Stimulated activated naive CD4-positive, alpha-beta T cell (primary cell): ENCODE data around the gene ERVW-1.
"Not testable (repeated sequence)": the region's sequence is repeated elsewhere in the genome, so short reads cannot be mapped to it uniquely, and the experiment has no call there.

Experiments used
- DNase-seq, 6 experiments: peaks; one replicate each; lab custom pipeline; 2025; lab: John Stamatoyannopoulos, UW

Gene ERVW-1, protein sequence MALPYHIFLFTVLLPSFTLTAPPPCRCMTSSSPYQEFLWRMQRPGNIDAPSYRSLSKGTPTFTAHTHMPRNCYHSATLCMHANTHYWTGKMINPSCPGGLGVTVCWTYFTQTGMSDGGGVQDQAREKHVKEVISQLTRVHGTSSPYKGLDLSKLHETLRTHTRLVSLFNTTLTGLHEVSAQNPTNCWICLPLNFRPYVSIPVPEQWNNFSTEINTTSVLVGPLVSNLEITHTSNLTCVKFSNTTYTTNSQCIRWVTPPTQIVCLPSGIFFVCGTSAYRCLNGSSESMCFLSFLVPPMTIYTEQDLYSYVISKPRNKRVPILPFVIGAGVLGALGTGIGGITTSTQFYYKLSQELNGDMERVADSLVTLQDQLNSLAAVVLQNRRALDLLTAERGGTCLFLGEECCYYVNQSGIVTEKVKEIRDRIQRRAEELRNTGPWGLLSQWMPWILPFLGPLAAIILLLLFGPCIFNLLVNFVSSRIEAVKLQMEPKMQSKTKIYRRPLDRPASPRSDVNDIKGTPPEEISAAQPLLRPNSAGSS

DNA sequence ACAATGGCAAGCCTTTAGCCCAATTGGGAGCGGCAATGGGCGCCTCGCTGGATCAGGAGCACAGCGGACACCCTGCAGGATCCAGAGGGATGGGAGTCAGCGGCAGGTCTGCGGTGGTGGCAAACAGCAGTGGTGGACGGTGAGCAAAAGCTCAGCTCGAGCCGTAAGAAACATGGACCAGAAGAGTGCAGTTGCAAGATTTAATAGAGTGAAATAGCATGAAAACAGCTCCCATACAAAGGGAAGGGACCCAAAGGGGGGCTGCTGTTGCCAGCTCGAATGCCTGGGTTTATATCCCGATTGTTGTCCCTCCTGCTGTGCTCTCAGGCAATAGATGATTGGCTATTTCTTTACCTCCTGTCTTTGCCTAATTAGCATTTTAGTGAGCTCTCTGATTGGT lies at the start of gene ERVW-1:
ERVW-1 (minus strand) TSS at position 266 of the 400 bp plus-strand sequence. CDS start 7,565 bp downstream, outside the sequence.
- not testable (repeated sequence) for DNase-seq

- DNase-seq: no peak
These were observed 45.4 kb upstream of the ERVW-1 start for GRCh38 chr7:92523110-92523509.

DNA sequence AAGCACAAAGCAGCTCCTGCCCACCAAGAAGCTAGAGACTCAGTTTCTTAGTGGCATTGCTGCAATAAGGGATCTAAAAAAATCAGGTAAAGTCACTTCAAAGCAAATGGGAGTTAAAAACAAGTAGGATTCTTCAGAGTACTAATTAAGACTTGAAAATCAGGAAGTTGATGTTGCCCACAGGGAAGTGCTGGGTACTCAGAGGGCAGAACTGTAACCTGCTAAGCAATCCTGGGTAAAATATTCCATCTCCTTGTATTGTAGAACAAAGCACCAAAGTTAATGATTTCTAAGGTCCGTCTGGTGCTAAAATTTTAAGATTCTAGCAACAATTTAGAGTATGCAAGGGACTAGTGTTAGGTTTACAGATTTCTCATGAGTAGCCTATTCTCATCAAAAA lies 42.3 kb upstream of the ERVW-1 start:
- DNase-seq: no peak

DNA sequence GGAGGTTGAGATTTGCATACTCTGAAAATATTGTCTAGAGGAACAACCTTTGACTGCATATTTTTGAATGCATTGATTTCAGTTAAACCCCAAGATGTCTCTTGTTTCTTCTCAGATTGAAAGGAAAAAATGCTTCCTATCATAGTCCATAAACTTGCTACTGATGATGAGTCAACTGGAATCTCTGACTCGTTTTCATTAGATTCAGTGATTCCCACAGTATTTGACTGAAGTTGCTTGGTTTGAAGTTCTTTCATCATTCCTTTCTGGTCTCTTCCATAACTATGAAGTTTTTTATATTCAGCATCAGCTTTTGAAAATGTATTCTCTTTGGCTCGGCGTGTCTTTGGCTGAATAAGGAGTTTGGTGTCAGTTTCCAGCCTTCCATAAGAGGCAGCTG lies 39.9 kb upstream of the ERVW-1 start:
- DNase-seq: no peak

- no peak for DNase-seq
These were observed 35.6 kb upstream of the ERVW-1 start for GRCh38 chr7:92513167-92513902.

- DNase-seq: no peak
These were observed 31.2 kb upstream of the ERVW-1 start for GRCh38 chr7:92508946-92509345.

DNA sequence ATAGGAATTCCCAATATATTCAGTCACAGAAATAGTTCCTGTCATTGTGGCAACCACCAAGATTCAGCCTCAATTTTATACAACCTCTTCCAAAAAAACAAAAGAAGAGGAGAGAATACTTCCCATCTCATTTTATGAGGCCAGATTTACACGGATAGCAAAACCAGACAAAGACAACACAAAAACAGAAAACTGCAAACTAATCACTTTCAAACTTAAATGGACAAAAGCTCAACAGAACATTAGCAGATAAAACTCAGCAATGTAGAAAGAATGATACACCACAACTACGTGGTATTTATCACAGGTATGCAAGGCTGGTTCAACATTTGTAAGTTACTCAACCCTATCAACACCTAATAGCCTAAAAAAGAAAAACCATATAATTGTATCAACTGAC lies 28.6 kb upstream of the ERVW-1 start:
- DNase-seq: no peak

GRCh38 chr7:92504563-92504962 lies 26.8 kb upstream of the ERVW-1 start:
- no peak for DNase-seq

GRCh38 chr7:92503767-92504166 lies 26.0 kb upstream of the ERVW-1 start:
- no peak for DNase-seq

DNA sequence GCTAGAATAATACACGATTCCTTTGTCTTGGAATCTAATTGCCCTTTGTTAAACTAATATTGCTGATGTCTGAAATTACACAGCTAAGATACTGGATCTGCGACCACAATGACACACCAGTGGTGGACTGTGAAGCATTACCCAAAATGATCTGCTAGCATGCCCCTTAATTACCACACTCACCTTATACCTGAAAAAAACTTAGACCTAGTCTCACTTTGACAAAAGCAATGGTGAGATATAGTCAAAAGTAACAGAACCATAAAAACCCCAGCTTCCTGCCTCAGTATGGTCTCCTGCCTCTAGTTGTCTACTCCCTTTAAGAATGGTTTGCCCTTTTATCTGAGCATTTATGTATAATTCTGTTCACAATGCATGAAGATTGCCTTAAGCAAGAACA lies 20.8 kb upstream of the ERVW-1 start:
- DNase-seq: no peak

GRCh38 chr7:92496876-92497275 lies 19.1 kb upstream of the ERVW-1 start:
- DNase-seq: no peak

GRCh38 chr7:92489634-92490033 lies 11.9 kb upstream of the ERVW-1 start:
- no peak for DNase-seq

- DNase-seq: no peak
These were observed 10.1 kb upstream of the ERVW-1 start for GRCh38 chr7:92487804-92488203.

- DNase-seq: no peak
These were observed 8.2 kb upstream of the ERVW-1 start for GRCh38 chr7:92485974-92486373.

GRCh38 chr7:92485267-92485892 lies 7.6 kb upstream of the ERVW-1 start:
- DNase-seq: no peak

DNA sequence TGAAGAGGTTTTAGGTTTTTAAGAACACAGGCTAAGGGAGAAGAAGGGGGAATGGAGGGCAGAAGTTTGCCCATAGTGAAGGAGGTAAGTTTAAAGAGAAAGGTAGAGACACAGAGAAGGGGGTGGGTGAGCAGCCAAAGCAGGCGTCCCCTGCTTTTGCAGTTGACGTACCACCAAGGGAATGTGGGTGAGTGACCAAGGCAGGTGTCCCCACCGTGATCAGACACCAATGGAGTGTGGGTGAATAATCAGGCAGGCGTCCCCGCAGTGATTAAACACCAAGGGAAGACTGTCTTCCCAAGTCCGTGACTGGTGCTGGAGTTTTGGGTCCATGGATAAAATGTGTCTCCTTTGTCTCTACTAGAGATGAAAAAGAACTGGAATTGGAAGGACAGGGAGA lies 6.5 kb upstream of the ERVW-1 start:
- not testable (repeated sequence) for DNase-seq

GRCh38 chr7:92483624-92484023 lies 5.9 kb upstream of the ERVW-1 start:
- not testable (repeated sequence) for DNase-seq

- DNase-seq: not testable (repeated sequence)
These were observed 1.4 kb upstream of the ERVW-1 start for GRCh38 chr7:92479146-92479545.

DNA sequence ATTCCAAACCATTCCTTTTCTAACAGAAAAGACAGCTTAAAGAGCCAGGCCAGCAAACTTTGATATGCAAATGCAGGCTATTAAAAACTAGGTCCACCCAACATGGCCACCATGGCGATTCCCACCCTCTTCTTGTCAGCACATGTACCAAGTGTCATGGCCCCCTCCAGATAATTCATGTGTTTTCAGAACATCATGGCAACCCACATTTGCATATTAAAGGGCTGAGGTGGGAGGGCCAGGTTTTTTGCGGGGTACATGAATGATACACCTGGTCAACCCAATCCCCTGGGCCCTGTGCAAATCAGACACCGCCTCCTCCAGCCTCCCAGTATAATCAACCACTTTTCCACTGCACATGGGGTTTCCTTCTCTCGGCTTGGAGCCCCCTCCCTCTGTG lies 965 bp upstream of the ERVW-1 start:
- no peak for DNase-seq

DNA sequence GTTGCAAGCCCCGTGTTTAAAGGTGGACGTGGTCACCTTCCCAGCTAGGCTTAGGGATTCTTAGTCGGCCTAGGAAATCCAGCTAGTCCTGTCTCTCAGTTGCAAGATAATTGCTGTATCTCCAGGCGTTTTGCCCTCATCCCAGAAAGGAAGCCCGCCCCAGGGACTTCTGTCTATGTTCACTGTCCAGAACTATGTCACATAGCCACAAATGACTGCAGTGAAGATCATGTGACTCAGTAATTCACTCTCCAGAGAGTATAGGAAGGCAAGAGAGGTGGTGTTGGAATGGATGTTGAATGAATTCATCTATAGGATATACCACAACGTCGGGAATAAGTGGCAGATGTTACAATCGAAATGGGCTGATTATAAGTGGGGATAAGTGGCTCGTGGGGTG lies 349 bp upstream of the ERVW-1 start:
- DNase-seq: no peak

DNA sequence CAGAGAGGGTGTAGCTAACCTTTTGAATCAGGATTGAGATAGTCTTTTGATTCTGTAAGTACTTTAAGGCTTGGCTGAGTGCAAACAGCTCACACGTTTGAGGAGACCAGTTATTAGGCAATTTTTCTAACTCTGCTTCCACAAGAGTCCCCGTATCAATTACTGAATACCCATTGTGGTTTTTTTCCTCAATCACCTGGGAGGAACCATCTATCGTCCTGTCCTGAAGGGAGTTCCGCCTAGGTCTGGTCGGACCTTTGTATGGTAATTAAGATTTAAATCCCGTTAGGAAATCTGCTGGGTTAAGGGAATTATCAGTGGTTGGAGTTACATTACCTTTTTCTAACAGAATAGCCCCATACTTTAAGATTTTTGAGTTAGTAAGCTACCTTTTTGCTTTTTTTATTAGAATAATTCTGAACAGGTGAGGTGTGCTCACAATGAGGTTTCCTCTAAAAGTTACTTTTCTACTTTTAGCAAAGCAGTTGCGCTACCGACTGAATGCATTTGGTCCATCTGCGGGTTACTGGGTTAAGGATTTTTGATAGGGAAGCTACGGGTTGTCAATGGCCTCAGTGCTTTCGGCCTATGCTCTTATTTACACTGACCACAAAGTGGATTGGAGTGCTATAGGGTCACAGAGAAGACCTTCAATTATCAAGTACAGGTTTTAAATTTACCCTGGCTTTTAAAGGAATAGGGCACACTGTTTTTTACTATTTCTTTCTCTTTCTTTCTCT lies 1.7 kb downstream of the ERVW-1 start:
- not testable (repeated sequence) for DNase-seq

- DNase-seq: not testable (repeated sequence)
These were observed 2.4 kb downstream of the ERVW-1 start for GRCh38 chr7:92475261-92475770.
